ENCODE data around the gene ADD2. TPM values are rescaled to one million over a fixed set of nuclear protein-coding genes. Genes with fewer than 3 reads are reported as not detected.

The ADD2 gene
- total RNA-seq, 2 experiments from 2014 or later: 4.4 to 6.4 TPM

GRCh38 chr2:70679259-70679658, 88.7 kb downstream of the ADD2 start:
- ATAC-seq (ENCODE audit: poor library complexity) (no peak), DNase-seq (no peak)
- peaks cover 7% of the 10 kb centered on the region for H3K4me1 Mint-ChIP-seq (ENCODE audit: low read depth)
- no peaks in the 10 kb centered on the region for H3K4me1 ChIP-seq (ENCODE audit: insufficient read depth, low read length)
- no peaks in the 10 kb centered on the region for H3K9me3 Mint-ChIP-seq
- no peak overlapping the region for H3K4me3 ChIP-seq (ENCODE audit: low read length)
- H3K36me3 ChIP-seq (ENCODE audit: insufficient read depth, low read length): no peaks in the 10 kb centered on the region
- no peaks in the 10 kb centered on the region for H3K27me3 ChIP-seq (ENCODE audit: control insufficient read depth in 1 of 2, insufficient read depth in 2 of 2, low read length in 2 of 2)
- peaks cover 27% of the 10 kb centered on the region for H3K36me3 Mint-ChIP-seq (ENCODE audit: low read depth)
- POLR2A ChIA-PET: no interaction called here
- H3K9me3 ChIP-seq (ENCODE audit: control insufficient read depth in 1 of 2, insufficient read depth in 1 of 2, low read length in 2 of 2): no peaks in the 10 kb centered on the region
- CTCF ChIA-PET: no interaction called here
- H3K27me3 Mint-ChIP-seq: no peaks in the 10 kb centered on the region
- intact Hi-C loops (cut with DNase I, micrococcal nuclease): no loop called here
- H3K27ac Mint-ChIP-seq: no peak overlapping the region
- no peak overlapping the region for H3K27ac ChIP-seq (ENCODE audit: low read depth in 1 of 2, low read length in 2 of 2)
- TF ChIP-seq CTCF (IDR thresholded peaks at IDR 0.05): no peak
- H3K4me3 Mint-ChIP-seq: no peak overlapping the region

- Histone ChIP-seq H3K27me3 (ENCODE audit: control insufficient read depth in 1 of 2, insufficient read depth in 2 of 2, low read length in 2 of 2) (no peaks in the 10 kb centered on the region), H3K9me3 (ENCODE audit: control insufficient read depth in 1 of 2, insufficient read depth in 1 of 2, low read length in 2 of 2) (no peaks in the 10 kb centered on the region), H3K4me1 (ENCODE audit: insufficient read depth, low read length) (no peaks in the 10 kb centered on the region), H3K27ac (ENCODE audit: low read depth in 1 of 2, low read length in 2 of 2) (no peak overlapping the region), H3K4me3 (ENCODE audit: low read length) (no peak overlapping the region), H3K36me3 (ENCODE audit: insufficient read depth, low read length) (no peaks in the 10 kb centered on the region)
- no peaks in the 10 kb centered on the region for H3K9me3 Mint-ChIP-seq
- no peak overlapping the region for H3K4me3 Mint-ChIP-seq
- no peak for TF ChIP-seq CTCF (IDR thresholded peaks at IDR 0.05)
- ATAC-seq (ENCODE audit: poor library complexity): no peak
- H3K27ac Mint-ChIP-seq: no peak overlapping the region
- no peak for DNase-seq
- intact Hi-C loops (cut with DNase I, micrococcal nuclease): no loop called here
- peaks cover 33% of the 10 kb centered on the region for H3K36me3 Mint-ChIP-seq (ENCODE audit: low read depth)
- CTCF ChIA-PET: no interaction called here
- H3K4me1 Mint-ChIP-seq (ENCODE audit: low read depth): peaks cover 9% of the 10 kb centered on the region
- H3K27me3 Mint-ChIP-seq: no peaks in the 10 kb centered on the region
- POLR2A ChIA-PET: no interaction called here
Measured at GRCh38 chr2:70678576-70679143, 89.3 kb downstream of the ADD2 start.

GRCh38 chr2:70676301-70677035, 91.5 kb downstream of the ADD2 start:
- no peak for TF ChIP-seq CTCF (IDR thresholded peaks at IDR 0.05)
- ATAC-seq (ENCODE audit: poor library complexity) (no peak), DNase-seq (no peak)
- H3K9me3 Mint-ChIP-seq: no peaks in the 10 kb centered on the region
- no peak overlapping the region for H3K4me3 ChIP-seq (ENCODE audit: low read length)
- H3K4me1 Mint-ChIP-seq (ENCODE audit: low read depth): peaks cover 9% of the 10 kb centered on the region
- no peaks in the 10 kb centered on the region for H3K27me3 Mint-ChIP-seq
- H3K4me3 Mint-ChIP-seq: no peak overlapping the region
- CTCF ChIA-PET: no interaction called here
- H3K27me3 ChIP-seq (ENCODE audit: control insufficient read depth in 1 of 2, insufficient read depth in 2 of 2, low read length in 2 of 2): no peaks in the 10 kb centered on the region
- H3K9me3 ChIP-seq (ENCODE audit: control insufficient read depth in 1 of 2, insufficient read depth in 1 of 2, low read length in 2 of 2): no peaks in the 10 kb centered on the region
- peaks cover 34% of the 10 kb centered on the region for H3K36me3 Mint-ChIP-seq (ENCODE audit: low read depth)
- no peaks in the 10 kb centered on the region for H3K4me1 ChIP-seq (ENCODE audit: insufficient read depth, low read length)
- H3K27ac ChIP-seq (ENCODE audit: low read depth in 1 of 2, low read length in 2 of 2): no peak overlapping the region
- H3K27ac Mint-ChIP-seq: no peak overlapping the region
- POLR2A ChIA-PET: no interaction called here
- no peaks in the 10 kb centered on the region for H3K36me3 ChIP-seq (ENCODE audit: insufficient read depth, low read length)
- intact Hi-C loops (cut with DNase I, micrococcal nuclease): no loop called here

All from CD4-positive, alpha-beta T cell (primary cell).